Measurements from ENCODE around the gene LBP.

DNA sequence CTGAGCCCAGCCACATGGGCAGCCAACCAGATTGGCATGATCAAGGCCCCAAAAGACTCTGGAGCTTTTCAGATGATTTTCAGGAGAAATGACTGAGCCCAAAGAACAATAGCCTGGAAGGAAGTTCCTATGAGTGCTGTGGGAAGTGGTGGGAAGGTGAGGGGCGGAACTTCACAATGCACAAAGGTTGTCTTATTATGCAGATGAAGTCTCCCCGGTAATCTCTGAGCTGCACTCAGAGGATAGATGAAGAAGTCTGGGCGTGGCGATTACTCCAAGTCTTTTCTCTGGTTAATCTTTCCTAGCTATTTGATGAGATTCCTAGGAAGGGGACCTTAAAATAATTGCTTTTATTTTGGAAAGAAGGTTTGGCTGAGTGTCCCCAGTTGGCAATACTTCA is 36.9 kb downstream of the LBP start:
- TF ChIP-seq POLR2A (IDR thresholded peaks at IDR 0.05): no peak
- no peak for TF ChIP-seq CTCF (IDR thresholded peaks at IDR 0.05)
- TF ChIP-seq POLR2AphosphoS5 (IDR thresholded peaks at IDR 0.05): no peak
- TF ChIP-seq EP300 (IDR thresholded peaks at IDR 0.05): no peak

Measured in stomach (tissue), 4 donors.